Stimulated activated CD4-positive, alpha-beta T cell treated with anti-CD3 and anti-CD28 coated beads, Interleukin-4, amount 100 ng/mL, for 48 hours (primary cell): Measurements from ENCODE around the gene ERCC1.

Source experiments
- DNase-seq, 2 donors: peaks; one replicate each; pipeline ENCODE4 v3.0.0-alpha.2; 2020; ENCODE audit warnings: low read depth in 2 of 2

Gene ERCC1

GRCh38 chr19:45405435-45406225 is 18.1 kb downstream of the ERCC1 start:
- DNase-seq: peak; percentile 78

DNA sequence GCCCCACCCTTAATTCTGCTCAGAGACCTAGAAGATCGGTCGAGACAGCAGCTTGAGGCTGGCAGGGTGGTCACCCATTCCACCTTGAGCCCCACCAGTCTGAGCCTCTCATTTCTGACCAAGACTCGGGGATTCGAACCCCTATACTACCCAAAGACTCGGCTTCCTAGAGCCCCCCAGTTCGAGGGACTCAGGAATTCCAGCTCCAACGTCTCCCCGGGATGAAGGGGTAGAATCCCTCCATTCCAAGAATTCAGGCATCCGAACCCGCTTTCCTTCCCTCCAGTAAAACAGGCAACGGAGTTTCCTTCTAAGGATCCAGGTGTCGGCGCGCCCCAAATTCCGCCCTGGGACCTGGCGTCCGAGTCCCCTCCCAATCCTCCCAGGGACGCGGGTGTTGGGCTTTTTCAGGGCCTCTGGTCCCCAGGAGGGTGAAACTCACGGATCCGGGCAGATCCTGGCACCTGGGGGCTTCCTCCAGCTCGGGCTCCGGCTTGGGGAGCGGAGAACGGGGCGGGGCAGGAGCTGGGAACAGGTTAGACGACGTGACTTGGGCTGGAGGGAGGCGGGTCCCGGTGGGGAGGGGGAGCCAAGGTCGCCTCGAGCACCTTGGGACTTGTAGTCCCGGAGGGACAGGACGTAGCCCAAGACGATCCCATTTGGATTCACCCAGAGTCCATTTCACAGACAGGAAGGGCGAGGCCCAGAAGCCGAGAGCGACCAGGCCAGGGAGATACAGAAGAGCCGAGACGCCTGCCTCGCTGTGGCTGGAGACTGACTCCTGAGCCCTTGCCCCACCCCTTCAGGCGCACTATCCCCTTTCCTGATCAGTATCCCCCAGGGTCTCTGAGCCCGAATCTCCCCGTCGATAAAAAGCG is 18.9 kb downstream of the ERCC1 start, which contains the start of gene PPP1R13L:
Gene PPP1R13L, minus strand, starts transcription at position 513 of the 878 bp plus-strand sequence. CDS start 6,751 bp downstream, outside the sequence.
- peak; percentile 49 to 64 for DNase-seq

- DNase-seq: peak; percentile 59 to 70
Observed at GRCh38 chr19:45403781-45404556, 19.7 kb downstream of the ERCC1 start.

DNA sequence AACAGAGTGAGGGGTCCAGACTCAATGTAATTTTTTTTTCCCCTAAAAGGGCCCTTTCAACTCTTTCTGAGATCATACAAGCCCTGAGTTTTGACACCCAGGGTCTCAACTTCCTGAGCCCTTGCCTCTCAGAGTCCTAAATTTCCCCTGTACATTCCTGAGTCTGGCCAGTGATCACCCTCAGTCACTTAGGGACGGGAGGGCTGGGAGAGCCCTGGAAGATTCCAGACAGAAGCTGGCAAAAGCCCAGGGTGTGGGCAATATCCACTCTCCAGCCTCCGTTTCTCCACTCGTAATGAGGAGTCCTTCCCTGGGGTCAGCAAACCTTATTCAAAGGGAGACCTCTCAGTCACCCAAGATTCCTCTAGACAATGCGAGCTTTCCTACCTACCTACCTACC is 20.4 kb downstream of the ERCC1 start:
- no peak for DNase-seq

GRCh38 chr19:45402298-45403061 is 21.2 kb downstream of the ERCC1 start:
- DNase-seq: no peak

GRCh38 chr19:45401815-45402214 is 21.9 kb downstream of the ERCC1 start:
- no peak for DNase-seq

DNA sequence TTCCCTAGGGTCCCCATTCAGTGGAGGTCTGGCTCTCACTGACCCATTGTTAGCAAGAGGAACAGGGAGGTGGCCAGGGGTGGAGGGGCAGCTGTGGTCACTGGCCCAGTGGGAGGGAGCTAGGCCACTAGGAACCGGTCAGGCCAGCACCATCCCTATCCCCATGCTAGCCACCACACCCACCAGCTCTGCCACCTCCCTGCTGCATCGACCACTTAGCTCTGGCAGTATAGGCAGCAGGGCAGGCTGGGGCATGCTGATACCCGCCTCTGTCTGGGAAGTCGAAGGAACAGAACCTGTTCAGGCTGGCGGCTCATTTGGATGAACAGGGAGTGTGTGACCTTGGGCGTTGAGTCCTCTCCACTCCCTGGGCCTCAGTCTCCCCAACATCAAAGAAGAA is 23.5 kb downstream of the ERCC1 start:
- DNase-seq: no peak

GRCh38 chr19:45395821-45396617 is 27.7 kb downstream of the ERCC1 start:
- DNase-seq: no peak

GRCh38 chr19:45391871-45392665 is 31.6 kb downstream of the ERCC1 start:
- no peak for DNase-seq

- DNase-seq: no peak
Observed at GRCh38 chr19:45391346-45391745, 32.4 kb downstream of the ERCC1 start.

GRCh38 chr19:45385392-45386221 is 38.1 kb downstream of the ERCC1 start:
- DNase-seq: no peak

DNA sequence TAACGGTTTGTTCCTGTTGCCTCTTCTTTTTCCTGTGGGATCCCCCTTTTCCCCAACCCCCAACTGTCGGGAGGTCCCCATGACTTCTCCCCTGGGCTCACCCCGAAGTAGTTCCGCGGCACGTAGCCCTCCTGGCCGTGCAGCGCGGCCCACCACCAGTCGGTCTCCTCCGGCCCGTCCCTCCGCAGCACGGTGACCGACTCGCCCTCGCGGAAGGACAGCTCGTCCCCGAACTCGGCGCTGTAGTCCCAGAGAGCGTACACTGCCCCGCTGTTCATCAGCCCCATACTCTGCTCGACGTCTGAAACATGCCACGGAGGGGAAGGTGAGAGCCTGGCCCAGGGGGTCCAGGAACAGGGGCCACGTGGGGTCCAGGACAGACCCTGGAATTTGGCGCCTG is 41.3 kb downstream of the ERCC1 start:
- no peak for DNase-seq

- no peak for DNase-seq
Observed at GRCh38 chr19:45380107-45380506, 43.6 kb downstream of the ERCC1 start.

DNA sequence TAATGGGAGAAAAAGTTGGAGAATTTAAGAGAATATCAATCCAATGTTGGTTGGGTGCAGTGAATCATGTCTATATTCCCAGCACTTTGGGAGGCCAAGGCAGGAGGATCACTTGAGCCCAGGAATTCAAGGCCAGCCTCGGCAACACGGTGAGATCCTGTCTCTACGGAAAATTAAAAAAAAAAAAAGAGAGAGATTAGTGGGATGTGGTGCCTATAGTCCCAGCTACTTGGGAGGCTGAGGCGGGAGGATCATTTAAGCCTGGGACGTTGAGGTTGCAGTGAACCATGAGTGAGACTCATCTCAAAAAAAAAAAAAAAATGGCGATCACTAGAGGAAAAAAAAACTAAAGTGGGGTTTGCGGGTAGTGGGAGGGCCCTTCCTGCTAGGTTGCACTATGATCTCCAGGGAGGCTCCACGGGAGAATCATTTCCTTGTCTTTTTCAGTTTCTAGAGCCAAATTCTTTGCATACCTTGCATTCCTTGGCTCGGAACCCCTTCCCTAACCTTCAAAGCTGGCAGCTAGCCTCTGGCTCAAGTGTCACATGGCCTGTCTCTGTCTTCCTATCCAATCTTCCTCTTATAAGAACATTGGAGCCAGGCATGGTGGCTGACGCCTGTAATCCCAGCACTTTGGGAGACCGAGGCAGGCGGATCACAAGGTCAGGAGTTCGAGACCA is 47.5 kb downstream of the ERCC1 start:
- no peak for DNase-seq

- peak; percentile 99 to 100 for DNase-seq
Observed at GRCh38 chr19:45370410-45371204, 53.1 kb downstream of the ERCC1 start, which contains the start of gene ERCC2. Gene ERCC2 (minus strand): TSS chr19:45370573. CDS start chr19:45370540, 33 bp downstream.

DNA sequence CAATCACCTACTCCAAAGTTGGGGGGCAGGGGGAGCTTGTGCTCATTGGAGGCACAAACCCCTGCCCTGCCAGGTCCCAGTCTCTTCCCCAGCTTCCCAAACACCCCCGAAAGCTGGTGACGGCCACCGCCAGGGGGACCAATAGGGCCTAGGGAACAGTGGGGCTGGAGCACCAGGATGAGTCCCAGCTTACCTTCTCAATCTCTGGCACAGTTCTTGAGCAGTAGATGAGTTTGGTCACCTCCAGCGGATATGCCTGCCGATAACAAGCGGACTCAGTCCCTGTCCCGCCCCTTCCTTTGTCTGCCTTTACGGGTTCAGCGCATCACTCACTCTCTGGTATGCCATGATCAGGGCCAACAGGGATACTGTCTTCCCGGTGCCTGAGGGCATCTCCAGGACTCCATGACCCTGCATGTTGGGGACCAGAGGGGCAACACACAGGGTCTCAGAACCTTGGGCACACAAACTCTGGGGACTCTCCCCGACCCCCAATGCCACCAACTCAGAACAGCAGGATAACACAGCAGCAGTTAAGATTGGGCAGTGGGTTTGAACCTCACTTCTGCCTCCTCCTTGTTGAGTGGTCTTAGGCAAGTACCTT is 54.9 kb downstream of the ERCC1 start:
- DNase-seq: no peak

DNA sequence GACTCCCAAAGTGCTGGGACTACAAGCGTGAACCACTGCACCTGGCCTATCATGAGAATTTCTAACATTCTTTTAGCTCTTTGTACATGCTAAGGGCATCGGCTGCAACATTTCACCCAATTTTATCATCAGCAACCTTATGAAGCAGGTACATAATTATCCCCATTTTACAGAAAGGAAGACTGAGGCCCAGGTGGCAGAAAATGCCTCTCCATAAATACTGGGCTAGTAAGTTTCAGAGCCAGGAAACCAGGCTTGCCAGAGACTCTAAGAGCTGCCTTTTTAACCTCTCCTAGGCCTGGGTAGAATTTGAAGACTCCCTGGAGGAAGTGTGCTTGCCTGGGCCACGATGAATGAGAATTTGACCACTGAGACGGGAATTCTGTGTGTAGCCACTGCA is 55.6 kb downstream of the ERCC1 start:
- no peak for DNase-seq
